ENCODE results near the gene PANK1.

DNA sequence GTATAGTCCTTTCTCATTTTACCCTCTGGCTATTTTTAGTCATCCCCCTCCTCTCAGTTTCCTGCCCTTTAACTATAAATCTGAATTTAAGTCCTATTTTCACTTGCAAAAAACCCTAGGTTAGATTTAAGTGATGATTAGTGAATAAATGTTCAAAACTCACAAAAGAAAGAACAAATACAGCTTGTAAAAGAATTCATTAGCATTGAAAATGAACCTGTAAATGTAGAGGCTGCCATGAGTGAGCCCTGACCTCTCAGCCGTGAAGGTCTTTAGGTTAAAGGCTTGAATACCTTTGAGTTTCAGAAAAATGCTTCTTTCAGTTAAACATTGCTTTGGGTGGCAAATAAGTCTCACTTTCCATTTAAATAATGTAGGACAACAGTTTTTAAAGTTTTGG is 107.7 kb downstream of the PANK1 start:
- TF ChIP-seq, protein P1, sequence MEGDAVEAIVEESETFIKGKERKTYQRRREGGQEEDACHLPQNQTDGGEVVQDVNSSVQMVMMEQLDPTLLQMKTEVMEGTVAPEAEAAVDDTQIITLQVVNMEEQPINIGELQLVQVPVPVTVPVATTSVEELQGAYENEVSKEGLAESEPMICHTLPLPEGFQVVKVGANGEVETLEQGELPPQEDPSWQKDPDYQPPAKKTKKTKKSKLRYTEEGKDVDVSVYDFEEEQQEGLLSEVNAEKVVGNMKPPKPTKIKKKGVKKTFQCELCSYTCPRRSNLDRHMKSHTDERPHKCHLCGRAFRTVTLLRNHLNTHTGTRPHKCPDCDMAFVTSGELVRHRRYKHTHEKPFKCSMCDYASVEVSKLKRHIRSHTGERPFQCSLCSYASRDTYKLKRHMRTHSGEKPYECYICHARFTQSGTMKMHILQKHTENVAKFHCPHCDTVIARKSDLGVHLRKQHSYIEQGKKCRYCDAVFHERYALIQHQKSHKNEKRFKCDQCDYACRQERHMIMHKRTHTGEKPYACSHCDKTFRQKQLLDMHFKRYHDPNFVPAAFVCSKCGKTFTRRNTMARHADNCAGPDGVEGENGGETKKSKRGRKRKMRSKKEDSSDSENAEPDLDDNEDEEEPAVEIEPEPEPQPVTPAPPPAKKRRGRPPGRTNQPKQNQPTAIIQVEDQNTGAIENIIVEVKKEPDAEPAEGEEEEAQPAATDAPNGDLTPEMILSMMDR (IDR thresholded peaks at IDR 0.05; ENCODE audit: insufficient read depth, low read depth, low read length), result no peak
- TF ChIP-seq EZH2 (IDR thresholded peaks at IDR 0.05; ENCODE audit: insufficient read depth, low read length), result no peak
